HCT116 (cell line): ENCODE data around the gene HRH3. TPM values are rescaled to one million over a fixed set of nuclear protein-coding genes. Genes with fewer than 3 reads are reported as not detected.

Experiments used
- ATAC-seq: fragments of 200-7000 bp; cut with Tn5 transposase; 2 replicates; pipeline ENCODE4 v1.9.1; 2020; ENCODE audit warnings: mild to moderate bottlenecking, moderate library complexity
- BruUV-seq: library from RNA; stranded (reverse); fragments of 400-500 nt; replicated peaks from 2 replicates; lab custom pipeline; 2021; lab: Mats Ljungman, UMichigan
- CTCF ChIA-PET: fragments of 300-600 bp; sonication (Branson Sonifier 250); formaldehyde crosslinking; loops from one replicate; lab custom pipeline; 2021; ENCODE audit warnings: antibody characterized with exemption; lab: Charles Lee
- POLR2A ChIA-PET: fragments of 300-600, 350-600 bp; sonication (Branson Sonifier 250); formaldehyde crosslinking; loops from one replicate; lab custom pipeline; 2021; ENCODE audit warnings: antibody characterized with exemption; lab: Charles Lee
- RAD21 ChIA-PET, 2 experiments: fragments of 300-600 bp; sonication (Branson Sonifier 250); formaldehyde crosslinking; loops; one replicate each; lab custom pipeline; 2023; ENCODE audit warnings: low total read pairs in 2 of 2; ENCODE audit not compliant: uncharacterized antibody in 2 of 2, unreplicated experiment in 2 of 2, low non-redundant PET in 1 of 2; lab: Charles Lee
- DNase-seq: peaks from one replicate; pipeline ENCODE4 v3.0.0-alpha.2; 2010; ENCODE audit warnings: low read depth, low spot score
- H2AFZ ChIP-seq: fragments of 200-600 bp; shearing (Covaris generic), sonication (generic); 2 replicates; pipeline ENCODE4 v1.6.1; 2017; ENCODE audit warnings: low read depth, mixed run types, mixed read lengths, antibody characterized with exemption, low read length; ENCODE audit not compliant: poor library complexity, severe bottlenecking
- H3K27ac ChIP-seq: 2 replicates; pipeline ENCODE4 v1.5.1; 2012; ENCODE audit warnings: low read depth, low read length
- H3K27me3 ChIP-seq: fragments of 200-600 bp; sonication (generic); 2 replicates; pipeline ENCODE4 v1.6.1; 2016; ENCODE audit warnings: mixed run types, low read length, mixed read lengths; ENCODE audit not compliant: insufficient read depth
- H3K36me3 ChIP-seq, 2 experiments: fragments of 200-500 bp in 1 of 2; fragments of 200-600 bp in 1 of 2; sonication (Bioruptor generic) in 1 of 2; sonication (generic) in 1 of 2; 2 replicates each; pipeline versions ENCODE4 v1.5.1 to v1.6.1; 2014 to 2016; ENCODE audit warnings: low read length in 2 of 2, inconsistent platforms in 1 of 2, mixed read lengths in 1 of 2, mixed run types in 1 of 2; ENCODE audit not compliant: insufficient read depth in 2 of 2, control insufficient read depth in 1 of 2
- H3K4me1 ChIP-seq, 2 experiments: fragments of 200-600 bp in 1 of 2; sonication (generic) in 1 of 2; 2 replicates each; pipeline versions ENCODE4 v1.5.1 to v1.6.1; 2012 to 2017; ENCODE audit warnings: low read length in 2 of 2, inconsistent platforms in 1 of 2, mild to moderate bottlenecking in 1 of 2, mixed read lengths in 1 of 2, mixed run types in 1 of 2, moderate library complexity in 1 of 2; ENCODE audit not compliant: insufficient read depth in 2 of 2, control insufficient read depth in 1 of 2
- H3K4me2 ChIP-seq: fragments of 200-600 bp; sonication (generic); 2 replicates; pipeline ENCODE4 v1.6.1; 2017; ENCODE audit warnings: mixed run types, low read length, mixed read lengths
- H3K4me3 ChIP-seq, 2 experiments: fragments of 200-600 bp in 1 of 2; sonication (generic) in 1 of 2; replicated peaks in 1 of 2; 2 replicates each; pipeline ENCODE4 v1.5.1; 2011 to 2016; ENCODE audit warnings: low read length in 2 of 2, control low read depth in 1 of 2, low read depth in 1 of 2, mild to moderate bottlenecking in 1 of 2, mixed read lengths in 1 of 2, mixed run types in 1 of 2
- H3K79me2 ChIP-seq: fragments of 200-600 bp; sonication (generic); 2 replicates; pipeline ENCODE4 v1.6.1; 2017; ENCODE audit warnings: mild to moderate bottlenecking, mixed run types, low read length, moderate library complexity, mixed read lengths; ENCODE audit not compliant: insufficient read depth
- H3K9ac ChIP-seq: fragments of 200-600 bp; sonication (generic); 2 replicates; pipeline ENCODE4 v1.6.1; 2016; ENCODE audit warnings: low read length, mixed read lengths
- H3K9me2 ChIP-seq: fragments of 200-600 bp; sonication (generic), shearing (Covaris generic); 2 replicates; pipeline ENCODE4 v1.6.1; 2017; ENCODE audit warnings: mixed run types, mild to moderate bottlenecking, moderate library complexity; ENCODE audit not compliant: insufficient read depth
- H3K9me3 ChIP-seq, 2 experiments: fragments of 200-500 bp in 1 of 2; fragments of 200-600 bp in 1 of 2; sonication (Bioruptor generic) in 1 of 2; sonication (generic) in 1 of 2; 2 replicates each; pipeline ENCODE4 v1.6.1; 2014 to 2017; ENCODE audit warnings: low read length in 2 of 2, mixed read lengths in 2 of 2, inconsistent platforms in 1 of 2, low read depth in 1 of 2, mild to moderate bottlenecking in 1 of 2, mixed run types in 1 of 2, moderate library complexity in 1 of 2; ENCODE audit not compliant: control insufficient read depth in 1 of 2, insufficient read depth in 1 of 2
- H4K20me1 ChIP-seq: fragments of 200-600 bp; sonication (generic), shearing (Covaris generic); 2 replicates; pipeline ENCODE4 v1.6.1; 2017; ENCODE audit warnings: mixed run types, mild to moderate bottlenecking, moderate library complexity; ENCODE audit not compliant: insufficient read depth
- CBX3 ChIP-seq: IDR thresholded peaks from 2 replicates; pipeline ENCODE4 v1.6.1; 2012; ENCODE audit warnings: low read depth
- EGR1 ChIP-seq: IDR thresholded peaks from 2 replicates; pipeline ENCODE4 v1.6.1; 2012; ENCODE audit warnings: low read depth
- ELF1 ChIP-seq: IDR thresholded peaks from 2 replicates; pipeline ENCODE4 v1.6.1; 2012; ENCODE audit warnings: low read depth, borderline replicate concordance
- EZH2phosphoT487 ChIP-seq: fragments of 200-600 bp; IDR thresholded peaks from 2 replicates; pipeline ENCODE4 v1.6.1; 2018; ENCODE audit warnings: antibody characterized with exemption, borderline replicate concordance
- FOSL1 ChIP-seq: IDR thresholded peaks from 2 replicates; pipeline ENCODE4 v1.6.1; 2012; ENCODE audit warnings: low read depth
- JUND ChIP-seq: IDR thresholded peaks from 2 replicates; pipeline ENCODE4 v1.6.1; 2012
- POLR2A ChIP-seq: IDR thresholded peaks from 2 replicates; pipeline ENCODE4 v1.7.0; 2011; ENCODE audit warnings: borderline replicate concordance; ENCODE audit not compliant: insufficient read depth, insufficient read length; ENCODE audit errors: extremely low read depth
- POLR2AphosphoS5 ChIP-seq: IDR thresholded peaks from 2 replicates; pipeline ENCODE4 v1.6.1; 2011; ENCODE audit warnings: mild to moderate bottlenecking, low read depth, low read length, moderate library complexity
- SIN3A ChIP-seq: IDR thresholded peaks from 2 replicates; pipeline ENCODE4 v1.6.1; 2012; ENCODE audit warnings: low read depth
- SP1 ChIP-seq: IDR thresholded peaks from 2 replicates; pipeline ENCODE4 v1.6.1; 2012; ENCODE audit warnings: low read depth
- SRF ChIP-seq: IDR thresholded peaks from 2 replicates; pipeline ENCODE4 v1.6.1; 2012; ENCODE audit warnings: low read depth
- TCF7L2 ChIP-seq: IDR thresholded peaks from 2 replicates; pipeline ENCODE4 v1.7.0; 2011; ENCODE audit warnings: borderline replicate concordance, inconsistent platforms; ENCODE audit not compliant: insufficient read depth, insufficient read length; ENCODE audit errors: extremely low read depth
- YY1 ChIP-seq: IDR thresholded peaks from 2 replicates; pipeline ENCODE4 v1.6.1; 2011; ENCODE audit warnings: low read length, low read depth, moderate library complexity, mild to moderate bottlenecking; ENCODE audit not compliant: insufficient replicate concordance; ENCODE audit errors: extremely low read depth
- intact Hi-C: fragments of 100-400 bp; cut with micrococcal nuclease; formaldehyde crosslinking; loops from 2 replicates; pipeline ENCODE4 v1.10.0; 2022
- total RNA-seq: library from RNA; stranded (reverse); gene quantifications from one replicate; pipeline ENCODE4 v1.2.1, GENCODE V29; 2021; ENCODE audit not compliant: unreplicated experiment
- TF ChIP-seq, protein P1 (sequence below): IDR thresholded peaks from 2 replicates; pipeline ENCODE4 v1.6.1; 2012
- TF ChIP-seq, protein P2 (sequence below): IDR thresholded peaks from 2 replicates; pipeline ENCODE4 v1.6.1; 2011; ENCODE audit warnings: mild to moderate bottlenecking, low read length, moderate library complexity; ENCODE audit not compliant: insufficient replicate concordance; ENCODE audit errors: extremely low read depth
- TF ChIP-seq, protein P3 (sequence below): IDR thresholded peaks from 2 replicates; pipeline ENCODE4 v1.6.1; 2012

HRH3 gene
- total RNA-seq, 1 experiment from 2014 or later = not detected

DNA sequence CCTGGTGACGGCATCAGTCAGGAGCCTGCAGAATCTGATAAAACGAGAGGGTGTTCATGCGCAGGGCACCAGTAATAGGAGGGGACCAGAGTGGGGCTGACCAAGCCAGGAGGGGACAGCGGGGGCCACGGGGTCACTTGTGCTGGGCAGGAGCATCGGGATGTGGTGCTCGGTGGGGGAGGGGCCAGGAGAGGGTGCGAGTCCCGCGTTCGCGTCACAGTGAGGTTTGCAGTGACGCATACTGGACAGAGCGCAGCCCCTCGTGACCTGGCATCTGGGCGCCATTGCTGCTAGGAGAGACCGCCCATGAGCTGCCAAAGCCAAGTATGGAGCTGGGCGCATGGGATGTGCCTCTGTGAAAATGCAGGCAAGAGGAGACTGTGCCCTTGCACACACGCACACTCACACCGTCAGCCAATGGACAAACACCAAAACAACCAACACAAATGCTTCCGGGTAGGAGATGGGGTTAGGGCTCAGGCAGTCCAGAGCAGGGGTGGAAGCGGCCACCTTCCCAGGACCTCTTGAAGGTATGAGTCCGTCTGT is 51.1 kb downstream of the HRH3 start:
- Histone ChIP-seq H3K27me3 (no peaks in the 10 kb centered on the region), H3K9me3 (no peaks in the 10 kb centered on the region), H3K79me2 (no peaks in the 10 kb centered on the region), H3K4me1 (no peaks in the 10 kb centered on the region), H3K36me3 (peaks cover 8 to 26% of the 10 kb centered on the region in 2 experiments; a peak in 3 of 4 replicates), H4K20me1 (no peaks in the 10 kb centered on the region), H3K4me3 (no peak overlapping the region), H2AFZ (no peak overlapping the region), H3K9me2 (no peaks in the 10 kb centered on the region), H3K27ac (no peak overlapping the region; the same call in 1 of the 2 replicates), H3K9ac (no peak overlapping the region), H3K4me2 (no peak overlapping the region)
- no TSS peak for BruUV-seq
- no peak for DNase-seq
- no peak for ATAC-seq
- ChIA-PET POLR2A (no interaction called here), CTCF (no interaction called here), RAD21 (no interaction called here)
- intact Hi-C loops = no loop called here
- no peak for TF ChIP-seq CBX3
- TF ChIP-seq SRF = no peak
- TF ChIP-seq TCF7L2 = no peak
- TF ChIP-seq POLR2A = no peak
- TF ChIP-seq JUND = no peak
- TF ChIP-seq, protein P1, sequence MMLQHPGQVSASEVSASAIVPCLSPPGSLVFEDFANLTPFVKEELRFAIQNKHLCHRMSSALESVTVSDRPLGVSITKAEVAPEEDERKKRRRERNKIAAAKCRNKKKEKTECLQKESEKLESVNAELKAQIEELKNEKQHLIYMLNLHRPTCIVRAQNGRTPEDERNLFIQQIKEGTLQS = no peak
- no peak for TF ChIP-seq POLR2AphosphoS5
- no peak for TF ChIP-seq SIN3A
- TF ChIP-seq YY1 = no peak

DNA sequence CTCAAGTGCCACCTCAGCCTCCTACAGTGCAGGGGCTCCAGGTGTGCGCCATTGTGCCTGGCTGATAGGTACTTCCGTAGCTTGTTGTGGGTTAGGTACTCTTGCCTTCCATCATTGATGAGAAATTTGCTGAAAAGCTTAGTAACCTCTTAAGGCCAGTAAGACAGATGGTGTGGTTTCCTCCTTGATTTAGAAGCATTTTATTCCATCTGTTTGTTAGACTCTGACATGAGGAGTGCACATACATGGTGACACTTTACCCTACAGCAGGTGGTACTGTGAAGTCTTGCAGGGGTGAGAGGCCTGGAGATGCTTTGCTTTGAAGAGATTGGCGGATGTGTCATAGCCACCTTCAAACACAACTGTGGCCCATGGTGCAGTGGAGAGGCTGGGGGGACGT is 52.0 kb downstream of the HRH3 start:
- Histone ChIP-seq H3K4me3 (no peak overlapping the region), H3K4me1 (no peaks in the 10 kb centered on the region), H3K4me2 (no peak overlapping the region), H3K36me3 (peaks cover 11 to 27% of the 10 kb centered on the region in 2 experiments; a peak in 3 of 4 replicates), H3K79me2 (no peaks in the 10 kb centered on the region), H3K27ac (no peak overlapping the region), H3K27me3 (no peaks in the 10 kb centered on the region), H3K9me2 (no peaks in the 10 kb centered on the region), H2AFZ (no peak overlapping the region), H4K20me1 (no peaks in the 10 kb centered on the region), H3K9ac (no peak overlapping the region), H3K9me3 (no peaks in the 10 kb centered on the region)
- no peak for DNase-seq
- ATAC-seq = no peak
- intact Hi-C loops = no loop called here
- RAD21 ChIA-PET = no interaction called here
- CTCF ChIA-PET = interaction anchor here (0.9 kb wide), 1 partner anchor 12 kb away, joined by 3 read pairs; no protein-coding TSS in a partner anchor
- BruUV-seq = no TSS peak
- POLR2A ChIA-PET = no interaction called here
- TF ChIP-seq, protein P2, sequence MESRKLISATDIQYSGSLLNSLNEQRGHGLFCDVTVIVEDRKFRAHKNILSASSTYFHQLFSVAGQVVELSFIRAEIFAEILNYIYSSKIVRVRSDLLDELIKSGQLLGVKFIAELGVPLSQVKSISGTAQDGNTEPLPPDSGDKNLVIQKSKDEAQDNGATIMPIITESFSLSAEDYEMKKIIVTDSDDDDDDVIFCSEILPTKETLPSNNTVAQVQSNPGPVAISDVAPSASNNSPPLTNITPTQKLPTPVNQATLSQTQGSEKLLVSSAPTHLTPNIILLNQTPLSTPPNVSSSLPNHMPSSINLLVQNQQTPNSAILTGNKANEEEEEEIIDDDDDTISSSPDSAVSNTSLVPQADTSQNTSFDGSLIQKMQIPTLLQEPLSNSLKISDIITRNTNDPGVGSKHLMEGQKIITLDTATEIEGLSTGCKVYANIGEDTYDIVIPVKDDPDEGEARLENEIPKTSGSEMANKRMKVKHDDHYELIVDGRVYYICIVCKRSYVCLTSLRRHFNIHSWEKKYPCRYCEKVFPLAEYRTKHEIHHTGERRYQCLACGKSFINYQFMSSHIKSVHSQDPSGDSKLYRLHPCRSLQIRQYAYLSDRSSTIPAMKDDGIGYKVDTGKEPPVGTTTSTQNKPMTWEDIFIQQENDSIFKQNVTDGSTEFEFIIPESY = no peak
- no peak for TF ChIP-seq CBX3
- TF ChIP-seq SP1 = no peak
- TF ChIP-seq ELF1 = no peak
- no peak for TF ChIP-seq EGR1
- TF ChIP-seq, protein P1 = no peak
- no peak for TF ChIP-seq SIN3A
- no peak for TF ChIP-seq JUND
- TF ChIP-seq, protein P3, sequence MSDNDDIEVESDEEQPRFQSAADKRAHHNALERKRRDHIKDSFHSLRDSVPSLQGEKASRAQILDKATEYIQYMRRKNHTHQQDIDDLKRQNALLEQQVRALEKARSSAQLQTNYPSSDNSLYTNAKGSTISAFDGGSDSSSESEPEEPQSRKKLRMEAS = no peak
- no peak for TF ChIP-seq POLR2A
- no peak for TF ChIP-seq FOSL1
- TF ChIP-seq EZH2phosphoT487 = no peak
